ENCODE data around the gene IGSF9B. TPM values are rescaled to one million over a fixed set of nuclear protein-coding genes. Genes with fewer than 3 reads are reported as not detected.

The IGSF9B gene
- total RNA-seq, 2 experiments from 2014 or later, result 0.95 to 2.8 TPM

DNA sequence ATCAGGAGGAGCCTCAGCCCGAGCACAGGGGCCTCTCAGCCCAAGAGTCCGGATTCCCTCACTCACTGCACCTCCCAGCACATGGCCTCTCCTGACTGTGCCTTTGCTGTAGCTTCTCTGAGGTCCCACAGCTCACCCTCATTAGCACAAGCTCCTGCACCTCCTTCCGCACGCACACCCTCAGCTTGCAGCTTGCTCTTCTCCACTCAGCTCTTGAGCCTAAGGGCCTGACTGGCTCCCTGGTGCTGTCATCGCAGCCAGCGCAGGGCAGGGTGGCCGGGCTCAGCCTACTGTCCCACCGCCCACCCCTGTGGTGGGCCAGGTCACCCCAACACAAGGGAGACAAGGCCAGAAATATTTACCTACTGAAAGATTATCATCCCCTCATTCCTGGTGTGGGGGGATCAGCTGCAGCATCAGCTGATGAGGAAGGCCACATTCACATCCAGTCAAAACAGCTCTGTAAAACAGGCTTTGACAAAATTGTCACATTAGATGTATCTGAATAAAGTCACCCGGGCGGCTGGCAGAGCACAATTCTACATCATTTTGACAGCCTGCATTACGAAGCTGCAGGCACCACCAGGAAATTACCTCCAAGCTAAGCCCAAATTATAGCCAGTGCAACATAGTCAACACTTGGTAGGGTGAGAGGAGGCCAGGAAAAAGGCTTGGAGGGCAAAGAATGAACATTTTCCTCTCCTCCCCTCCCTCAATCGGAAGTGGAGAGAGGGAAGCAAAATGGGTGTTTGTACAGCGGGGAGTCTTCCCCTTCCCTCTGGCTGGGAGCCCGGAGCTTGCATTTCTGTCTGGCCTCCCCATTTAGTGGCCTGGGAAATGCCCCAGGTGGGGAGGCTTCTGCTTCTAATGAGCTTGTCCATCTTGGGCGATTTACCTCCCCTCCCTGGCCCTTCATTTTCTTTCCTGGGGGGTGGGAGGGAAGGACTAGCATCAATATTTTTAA, 29.5 kb upstream of the IGSF9B start:
- H3K4me1 ChIP-seq (ENCODE audit: insufficient read depth, low read length, poor library complexity, severe bottlenecking), result no peaks in the 10 kb centered on the region
- H3K4me2 ChIP-seq (ENCODE audit: low read length), result no peak overlapping the region
- ChIA-PET CTCF (ENCODE audit: unreplicated experiment) (no interaction called here), POLR2A (interaction anchor here (0.7 kb wide), 1 partner anchor 975 kb away, joined by 3 read pairs; no protein-coding TSS in a partner anchor)
- no peak overlapping the region for H3K4me3 ChIP-seq (ENCODE audit: low read depth, low read length, poor library complexity, severe bottlenecking)
- DNase-seq (ENCODE audit: low spot score), result no peak
- no peaks in the 10 kb centered on the region for H3K79me2 ChIP-seq (ENCODE audit: insufficient read depth, low read depth, low read length)
- H3K36me3 ChIP-seq (ENCODE audit: insufficient read depth, low read length), result no peaks in the 10 kb centered on the region
- no peaks in the 10 kb centered on the region for H3K9me2 ChIP-seq (ENCODE audit: insufficient read depth, low read length)
- no peaks in the 10 kb centered on the region for H3K9me3 ChIP-seq (ENCODE audit: low read length)
- TF ChIP-seq EZH2phosphoT487 (IDR thresholded peaks at IDR 0.05; ENCODE audit: borderline replicate concordance, low read depth, low read length), result no peak
- no peak overlapping the region for H3K27ac ChIP-seq (ENCODE audit: low read depth, low read length, poor library complexity, severe bottlenecking)
- no peak overlapping the region for H2AFZ ChIP-seq (ENCODE audit: low read length)
- H4K20me1 ChIP-seq (ENCODE audit: insufficient read depth, low read length), result no peaks in the 10 kb centered on the region
- BruUV-seq (replicated peaks), result no TSS peak
- intact Hi-C loops (cut with micrococcal nuclease; ENCODE audit: unreplicated experiment), result no loop called here

DNA sequence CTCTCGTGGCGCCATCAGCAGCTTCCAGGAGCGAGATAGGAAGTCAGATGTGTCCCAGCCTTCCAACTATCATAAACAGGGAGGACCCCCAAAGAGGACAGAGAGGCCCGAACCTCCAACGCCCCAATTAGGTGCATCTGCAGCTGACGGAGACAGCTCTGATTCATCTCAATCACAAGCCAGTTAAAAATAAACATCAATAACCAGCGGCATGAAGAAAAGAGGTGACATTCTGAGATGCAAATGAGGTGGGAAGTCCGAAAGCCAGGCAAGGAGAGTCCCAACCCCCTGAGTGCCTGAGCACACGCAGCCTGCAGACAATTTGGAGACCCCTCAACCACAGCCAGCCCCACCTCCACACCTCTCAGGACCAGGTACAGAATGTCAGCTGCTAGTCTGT, 28.1 kb upstream of the IGSF9B start:
- H3K4me2 ChIP-seq (ENCODE audit: low read length), result no peak overlapping the region
- no TSS peak for BruUV-seq (replicated peaks)
- POLR2A ChIA-PET, result interaction anchor here (0.5 kb wide), 1 partner anchor 12 kb away, joined by 8 read pairs; no protein-coding TSS in a partner anchor

DNA sequence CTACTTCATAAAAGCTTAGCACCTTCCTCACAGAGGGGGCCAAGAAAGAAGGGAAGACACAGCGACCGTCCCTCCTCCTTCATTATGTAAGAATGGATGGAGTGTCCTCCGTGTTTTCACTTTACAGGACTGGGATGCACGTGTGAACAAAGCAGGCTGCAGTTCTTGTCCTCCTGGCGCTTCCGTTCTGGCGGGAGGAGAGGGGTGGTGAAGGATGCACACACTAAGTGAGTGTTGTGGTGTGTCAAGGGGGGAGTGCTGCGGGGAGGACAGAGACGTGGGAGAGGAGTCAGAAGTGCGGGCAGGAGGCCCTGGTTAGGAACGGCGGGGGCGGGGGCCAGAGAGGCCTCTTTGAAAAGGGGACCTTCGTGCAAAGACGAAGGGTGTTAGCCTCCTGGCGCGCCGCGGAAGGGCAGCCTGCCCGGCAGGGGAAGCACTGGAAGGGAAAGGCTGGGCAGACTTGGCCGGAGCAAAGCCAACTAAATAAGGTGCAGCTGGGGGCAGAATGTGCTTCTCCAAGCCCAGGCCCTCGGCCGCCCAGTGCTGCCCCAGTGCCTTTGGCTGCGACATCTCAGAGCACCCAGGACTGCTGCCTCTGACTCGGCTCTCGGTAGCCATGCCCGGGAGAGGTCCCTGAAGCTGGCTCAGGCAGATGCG, 27.0 kb upstream of the IGSF9B start:
- CTCF ChIA-PET (ENCODE audit: unreplicated experiment), result no interaction called here
- H3K4me2 ChIP-seq (ENCODE audit: low read length), result no peak overlapping the region
- H3K9me2 ChIP-seq (ENCODE audit: insufficient read depth, low read length), result no peaks in the 10 kb centered on the region
- BruUV-seq (replicated peaks), result no TSS peak
- H4K20me1 ChIP-seq (ENCODE audit: insufficient read depth, low read length), result no peaks in the 10 kb centered on the region
- H3K4me1 ChIP-seq (ENCODE audit: insufficient read depth, low read length, poor library complexity, severe bottlenecking), result no peaks in the 10 kb centered on the region
- H3K9me3 ChIP-seq (ENCODE audit: low read length), result no peaks in the 10 kb centered on the region
- H2AFZ ChIP-seq (ENCODE audit: low read length), result no peak overlapping the region
- POLR2A ChIA-PET, result no interaction called here
- intact Hi-C loops (cut with micrococcal nuclease; ENCODE audit: unreplicated experiment), result no loop called here
- no peaks in the 10 kb centered on the region for H3K79me2 ChIP-seq (ENCODE audit: insufficient read depth, low read depth, low read length)
- no peak overlapping the region for H3K4me3 ChIP-seq (ENCODE audit: low read depth, low read length, poor library complexity, severe bottlenecking)
- no peak for DNase-seq (ENCODE audit: low spot score)
- H3K36me3 ChIP-seq (ENCODE audit: insufficient read depth, low read length), result no peaks in the 10 kb centered on the region
- no peak for TF ChIP-seq EZH2phosphoT487 (IDR thresholded peaks at IDR 0.05; ENCODE audit: borderline replicate concordance, low read depth, low read length)
- TF ChIP-seq, protein P1, sequence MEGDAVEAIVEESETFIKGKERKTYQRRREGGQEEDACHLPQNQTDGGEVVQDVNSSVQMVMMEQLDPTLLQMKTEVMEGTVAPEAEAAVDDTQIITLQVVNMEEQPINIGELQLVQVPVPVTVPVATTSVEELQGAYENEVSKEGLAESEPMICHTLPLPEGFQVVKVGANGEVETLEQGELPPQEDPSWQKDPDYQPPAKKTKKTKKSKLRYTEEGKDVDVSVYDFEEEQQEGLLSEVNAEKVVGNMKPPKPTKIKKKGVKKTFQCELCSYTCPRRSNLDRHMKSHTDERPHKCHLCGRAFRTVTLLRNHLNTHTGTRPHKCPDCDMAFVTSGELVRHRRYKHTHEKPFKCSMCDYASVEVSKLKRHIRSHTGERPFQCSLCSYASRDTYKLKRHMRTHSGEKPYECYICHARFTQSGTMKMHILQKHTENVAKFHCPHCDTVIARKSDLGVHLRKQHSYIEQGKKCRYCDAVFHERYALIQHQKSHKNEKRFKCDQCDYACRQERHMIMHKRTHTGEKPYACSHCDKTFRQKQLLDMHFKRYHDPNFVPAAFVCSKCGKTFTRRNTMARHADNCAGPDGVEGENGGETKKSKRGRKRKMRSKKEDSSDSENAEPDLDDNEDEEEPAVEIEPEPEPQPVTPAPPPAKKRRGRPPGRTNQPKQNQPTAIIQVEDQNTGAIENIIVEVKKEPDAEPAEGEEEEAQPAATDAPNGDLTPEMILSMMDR (conservative IDR thresholded peaks at IDR 0.05; ENCODE audit: low read length), result no peak
- H3K27ac ChIP-seq (ENCODE audit: low read depth, low read length, poor library complexity, severe bottlenecking), result no peak overlapping the region

More for the DNA sequence above, 28.1 kb upstream of the IGSF9B start:
- Histone ChIP-seq H3K9me2 (ENCODE audit: insufficient read depth, low read length) (no peaks in the 10 kb centered on the region), H3K36me3 (ENCODE audit: insufficient read depth, low read length) (no peaks in the 10 kb centered on the region), H2AFZ (ENCODE audit: low read length) (no peak overlapping the region), H3K4me1 (ENCODE audit: insufficient read depth, low read length, poor library complexity, severe bottlenecking) (no peaks in the 10 kb centered on the region), H3K9me3 (ENCODE audit: low read length) (no peaks in the 10 kb centered on the region), H4K20me1 (ENCODE audit: insufficient read depth, low read length) (no peaks in the 10 kb centered on the region), H3K27ac (ENCODE audit: low read depth, low read length, poor library complexity, severe bottlenecking) (no peak overlapping the region), H3K4me3 (ENCODE audit: low read depth, low read length, poor library complexity, severe bottlenecking) (no peak overlapping the region), H3K79me2 (ENCODE audit: insufficient read depth, low read depth, low read length) (no peaks in the 10 kb centered on the region)
- intact Hi-C loops (cut with micrococcal nuclease; ENCODE audit: unreplicated experiment), result no loop called here
- no peak for DNase-seq (ENCODE audit: low spot score)
- CTCF ChIA-PET (ENCODE audit: unreplicated experiment), result no interaction called here
- TF ChIP-seq, protein P1 (conservative IDR thresholded peaks at IDR 0.05; ENCODE audit: low read length), result no peak
- TF ChIP-seq EZH2phosphoT487 (IDR thresholded peaks at IDR 0.05; ENCODE audit: borderline replicate concordance, low read depth, low read length), result no peak
